Osteoblast (primary cell): ENCODE results near the gene CEP104. TPM values are rescaled to one million over a fixed set of nuclear protein-coding genes. Genes with fewer than 3 reads are reported as not detected.

Source experiments
- DNase-seq: peaks from one replicate; pipeline ENCODE4 v3.0.0; 2011; ENCODE audit warnings: low spot score, mixed read lengths; ENCODE audit not compliant: insufficient read length; ENCODE audit errors: missing footprints
- H2AFZ ChIP-seq: 2 replicates; pipeline ENCODE4 v1.6.0; 2011; ENCODE audit warnings: mild to moderate bottlenecking, low read length
- H3K27ac ChIP-seq: 2 replicates; pipeline ENCODE4 v1.5.1; 2011; ENCODE audit warnings: mild to moderate bottlenecking, low read depth, low read length, moderate library complexity
- H3K27me3 ChIP-seq: 2 replicates; pipeline ENCODE4 v1.6.0; 2012; ENCODE audit warnings: mild to moderate bottlenecking, control low read depth, inconsistent platforms, low read length, moderate library complexity; ENCODE audit not compliant: insufficient read depth
- H3K36me3 ChIP-seq: 2 replicates; pipeline ENCODE4 v1.5.1; 2011; ENCODE audit warnings: mild to moderate bottlenecking, low read length, control low read depth, moderate library complexity; ENCODE audit not compliant: insufficient read depth
- H3K4me1 ChIP-seq: 2 replicates; pipeline ENCODE4 v1.5.1; 2011; ENCODE audit warnings: mild to moderate bottlenecking, low read length, control low read depth, moderate library complexity; ENCODE audit not compliant: insufficient read depth
- H3K4me2 ChIP-seq: 2 replicates; pipeline ENCODE4 v1.6.0; 2011; ENCODE audit warnings: mild to moderate bottlenecking, low read length; ENCODE audit not compliant: insufficient read depth
- H3K4me3 ChIP-seq: fragments of 200-600 bp; sonication (generic); 3 replicates; pipeline ENCODE4 v1.5.1; 2012; ENCODE audit warnings: mild to moderate bottlenecking, low read length, inconsistent platforms; ENCODE audit not compliant: insufficient read depth
- H3K79me2 ChIP-seq: 2 replicates; pipeline ENCODE4 v1.6.0; 2012; ENCODE audit warnings: mild to moderate bottlenecking, low read length, control low read depth, inconsistent platforms; ENCODE audit not compliant: insufficient read depth
- H3K9me3 ChIP-seq: 2 replicates; pipeline ENCODE4 v1.5.1; 2011; ENCODE audit warnings: low read depth, low read length, control low read depth
- H4K20me1 ChIP-seq: 2 replicates; pipeline ENCODE4 v1.6.0; 2012; ENCODE audit warnings: mild to moderate bottlenecking, low read length, control low read depth; ENCODE audit not compliant: insufficient read depth
- total RNA-seq: library from RNA; depleted of rRNA; stranded (reverse); fragments of >200 nt; gene quantifications from 2 replicates; pipeline ENCODE4 v1.2.3, GENCODE V29; 2012
- TF ChIP-seq, protein P1 (sequence below): IDR thresholded peaks from 2 replicates; pipeline ENCODE4 v1.5.1; 2011; ENCODE audit warnings: mild to moderate bottlenecking, low read depth, low read length, moderate library complexity; ENCODE audit errors: extremely low read depth

Gene CEP104
- total RNA-seq, 1 donor, result 21.7 TPM

DNA sequence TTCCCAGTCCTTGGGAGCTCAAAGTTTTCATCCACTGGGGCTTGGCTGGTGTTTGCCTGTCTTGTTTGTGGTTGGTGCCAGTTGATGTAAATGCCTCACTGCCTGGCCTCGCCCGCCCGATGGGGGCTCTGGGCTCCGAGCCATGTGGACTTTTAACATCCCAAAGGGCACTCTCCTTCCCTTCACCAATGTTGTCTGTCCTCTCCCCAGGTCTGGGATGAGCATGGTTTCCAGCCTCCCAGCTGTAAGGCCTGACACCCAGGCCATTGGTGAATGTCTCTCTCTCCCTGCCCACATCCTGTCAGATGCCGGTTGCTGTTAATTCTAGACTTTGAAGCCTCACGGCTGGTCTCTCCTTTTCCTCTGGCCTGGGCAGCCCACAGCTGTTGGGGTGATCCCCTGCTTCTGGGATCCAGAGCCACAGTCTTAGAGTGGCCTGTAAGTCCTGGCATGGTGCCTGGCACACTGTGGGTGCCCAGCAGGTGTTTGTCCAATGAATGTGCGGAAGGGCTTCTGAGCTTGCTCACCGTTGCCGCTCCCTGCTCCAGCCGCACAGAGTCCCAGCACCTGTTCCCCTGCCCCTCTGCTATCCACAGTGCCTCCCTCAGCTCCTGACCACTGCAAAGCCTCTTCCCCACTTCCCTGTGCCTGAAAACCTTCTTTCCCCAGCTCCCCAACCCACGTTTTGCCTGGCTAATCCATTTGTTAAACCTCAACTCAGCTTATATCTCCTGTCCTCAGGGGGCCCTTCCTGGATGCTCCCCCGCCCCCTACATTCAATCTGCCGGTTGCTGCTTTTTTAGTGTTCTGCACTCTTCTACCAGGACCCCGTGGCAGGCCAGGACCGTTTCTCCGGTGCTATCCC is 46.4 kb upstream of the CEP104 start:
- no peaks in the 10 kb centered on the region for H3K27me3 ChIP-seq
- H3K79me2 ChIP-seq, result peaks cover 18% of the 10 kb centered on the region
- peaks cover 3% of the 10 kb centered on the region for H4K20me1 ChIP-seq
- TF ChIP-seq, protein P1, sequence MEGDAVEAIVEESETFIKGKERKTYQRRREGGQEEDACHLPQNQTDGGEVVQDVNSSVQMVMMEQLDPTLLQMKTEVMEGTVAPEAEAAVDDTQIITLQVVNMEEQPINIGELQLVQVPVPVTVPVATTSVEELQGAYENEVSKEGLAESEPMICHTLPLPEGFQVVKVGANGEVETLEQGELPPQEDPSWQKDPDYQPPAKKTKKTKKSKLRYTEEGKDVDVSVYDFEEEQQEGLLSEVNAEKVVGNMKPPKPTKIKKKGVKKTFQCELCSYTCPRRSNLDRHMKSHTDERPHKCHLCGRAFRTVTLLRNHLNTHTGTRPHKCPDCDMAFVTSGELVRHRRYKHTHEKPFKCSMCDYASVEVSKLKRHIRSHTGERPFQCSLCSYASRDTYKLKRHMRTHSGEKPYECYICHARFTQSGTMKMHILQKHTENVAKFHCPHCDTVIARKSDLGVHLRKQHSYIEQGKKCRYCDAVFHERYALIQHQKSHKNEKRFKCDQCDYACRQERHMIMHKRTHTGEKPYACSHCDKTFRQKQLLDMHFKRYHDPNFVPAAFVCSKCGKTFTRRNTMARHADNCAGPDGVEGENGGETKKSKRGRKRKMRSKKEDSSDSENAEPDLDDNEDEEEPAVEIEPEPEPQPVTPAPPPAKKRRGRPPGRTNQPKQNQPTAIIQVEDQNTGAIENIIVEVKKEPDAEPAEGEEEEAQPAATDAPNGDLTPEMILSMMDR, result no peak
- peak; percentile 77 for DNase-seq
- H3K4me3 ChIP-seq, result no peak overlapping the region
- no peaks in the 10 kb centered on the region for H3K9me3 ChIP-seq
- H3K4me2 ChIP-seq, result no peak overlapping the region
- H3K4me1 ChIP-seq, result peaks cover 8% of the 10 kb centered on the region
- H3K27ac ChIP-seq, result no peak overlapping the region
- no peaks in the 10 kb centered on the region for H3K36me3 ChIP-seq
- no peak overlapping the region for H2AFZ ChIP-seq

DNA sequence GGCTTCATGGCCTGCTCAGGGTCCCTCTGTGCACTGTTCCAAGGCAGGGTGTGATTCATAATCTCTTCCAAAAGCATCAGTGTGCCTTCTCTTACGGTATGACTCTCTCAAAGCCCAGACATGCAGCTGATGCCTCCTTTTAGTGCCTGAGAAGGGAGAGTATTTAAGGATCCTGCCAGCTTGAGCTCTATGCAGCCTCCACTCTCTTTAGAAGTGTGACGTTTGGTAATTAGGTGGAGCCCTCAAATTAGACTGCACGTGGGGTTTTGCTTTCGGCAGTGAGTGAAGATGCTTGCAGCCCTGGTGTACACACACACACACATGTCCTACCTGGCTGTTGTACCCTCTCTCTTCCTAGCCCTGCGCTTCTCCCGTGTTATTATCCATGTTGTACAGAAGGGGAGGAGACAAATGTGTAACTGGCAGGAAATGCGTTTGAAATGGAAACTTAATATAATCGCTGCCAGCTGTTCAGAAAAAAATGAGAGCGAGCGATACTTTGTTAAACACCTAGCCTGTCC is 45.6 kb upstream of the CEP104 start:
- peak overlapping the region; percentile 47 for H2AFZ ChIP-seq
- TF ChIP-seq, protein P1, result no peak

DNA sequence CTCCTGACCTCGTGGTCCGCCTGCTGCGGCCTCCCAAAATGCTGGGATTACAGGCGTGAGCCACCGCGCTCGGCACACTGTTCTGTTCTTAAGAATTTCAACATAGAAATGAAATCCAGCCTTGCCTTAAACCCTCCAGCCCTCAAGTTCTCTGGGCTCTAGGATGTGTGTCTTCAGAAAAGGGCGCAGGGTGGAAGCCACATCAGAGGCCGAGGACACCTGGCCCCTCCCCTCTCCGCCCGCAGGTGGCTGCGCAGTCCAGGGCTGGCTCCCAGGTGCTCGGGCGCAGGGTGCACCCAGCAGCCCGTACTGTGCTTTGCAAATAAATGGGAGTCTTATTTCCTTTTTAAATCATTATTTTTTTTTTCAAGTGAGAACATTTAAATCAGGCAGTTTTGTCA is 45.1 kb upstream of the CEP104 start:
- TF ChIP-seq, protein P1, result no peak
- DNase-seq, result peak; percentile 58
- H3K4me2 ChIP-seq, result no peak overlapping the region
- no peak overlapping the region for H3K27ac ChIP-seq
- H4K20me1 ChIP-seq, result peaks cover 3% of the 10 kb centered on the region
- H3K27me3 ChIP-seq, result no peaks in the 10 kb centered on the region
- peaks cover 29% of the 10 kb centered on the region for H3K79me2 ChIP-seq
- peaks cover 9% of the 10 kb centered on the region for H3K4me1 ChIP-seq
- no peaks in the 10 kb centered on the region for H3K36me3 ChIP-seq
- H3K4me3 ChIP-seq, result no peak overlapping the region
- H3K9me3 ChIP-seq, result no peaks in the 10 kb centered on the region
- H2AFZ ChIP-seq, result no peak overlapping the region

More for the DNA sequence above, 45.6 kb upstream of the CEP104 start:
- DNase-seq, result peak; percentile 52
- no peak overlapping the region for H3K4me2 ChIP-seq
- H3K36me3 ChIP-seq, result no peaks in the 10 kb centered on the region
- no peak overlapping the region for H3K27ac ChIP-seq
- H3K4me3 ChIP-seq, result no peak overlapping the region
- H3K27me3 ChIP-seq, result no peaks in the 10 kb centered on the region
- H3K9me3 ChIP-seq, result no peaks in the 10 kb centered on the region
- H3K79me2 ChIP-seq, result peaks cover 25% of the 10 kb centered on the region
- peaks cover 3% of the 10 kb centered on the region for H4K20me1 ChIP-seq
- peaks cover 9% of the 10 kb centered on the region for H3K4me1 ChIP-seq

DNA sequence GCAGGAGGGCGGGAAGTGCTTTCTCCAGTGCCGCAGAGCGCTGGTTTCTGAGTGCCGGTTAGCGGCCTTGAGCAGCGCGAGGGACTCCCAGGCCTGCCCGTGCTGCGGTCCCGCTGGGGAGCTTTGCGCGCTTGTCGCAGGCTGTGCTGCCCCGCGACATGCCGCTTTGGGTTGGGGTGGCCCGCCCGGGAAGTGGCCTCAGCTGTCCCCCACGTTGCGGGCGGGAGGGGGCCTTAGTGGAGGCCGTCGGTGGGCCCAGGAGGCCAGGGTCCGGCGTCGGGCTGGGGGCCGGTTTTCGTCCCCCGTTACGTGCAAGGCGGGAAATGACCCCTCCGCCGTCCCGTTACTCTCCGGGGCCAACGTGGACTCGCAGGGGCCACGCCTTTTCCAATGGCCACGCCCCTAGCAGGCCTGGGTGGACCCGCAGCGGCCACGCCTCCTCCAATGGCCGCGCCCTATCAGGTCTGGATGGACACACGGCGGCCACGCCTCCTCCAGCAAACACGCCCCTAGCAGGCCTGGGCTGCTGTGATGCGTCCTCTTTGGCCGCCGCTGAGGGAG is 44.0 kb upstream of the CEP104 start:
- Histone ChIP-seq H3K36me3 (no peaks in the 10 kb centered on the region), H3K27ac (peak overlapping the region; percentile 74), H2AFZ (peak overlapping the region; percentile 90), H3K27me3 (no peaks in the 10 kb centered on the region), H3K9me3 (no peaks in the 10 kb centered on the region), H3K79me2 (peaks cover 39% of the 10 kb centered on the region), H4K20me1 (peaks cover 12% of the 10 kb centered on the region), H3K4me1 (peaks cover 9% of the 10 kb centered on the region), H3K4me2 (peak overlapping the region; percentile 86), H3K4me3 (peak overlapping the region; percentile 96)
- TF ChIP-seq, protein P1, result no peak
- peak; percentile 99 for DNase-seq
